ENCODE results near the gene SLC4A3.

SLC4A3 gene

DNA sequence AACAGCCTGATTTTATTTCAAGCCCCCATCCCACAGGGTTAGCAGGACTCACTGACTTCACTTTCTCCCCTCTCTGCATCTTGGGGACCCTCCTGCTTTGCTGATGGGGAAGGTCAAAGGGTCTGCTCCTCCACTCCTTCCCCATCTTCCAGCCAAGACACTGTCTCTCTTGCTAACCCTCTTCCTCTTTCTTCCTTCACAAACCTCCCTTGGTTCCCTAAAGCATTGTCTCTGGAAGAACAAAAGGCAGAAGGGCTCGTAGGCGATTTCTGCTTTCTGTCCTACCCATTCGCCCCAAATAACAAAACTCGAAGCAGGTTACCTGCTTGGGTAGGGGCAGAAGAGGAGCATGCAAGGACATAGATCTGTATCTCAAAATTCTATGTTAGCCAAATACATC is 5.5 kb upstream of the SLC4A3 start:
- Histone ChIP-seq H3K27me3 (peaks cover 57% of the 10 kb centered on the region), H3K36me3 (no peaks in the 10 kb centered on the region), H3K27ac (no peak overlapping the region), H3K4me1 (ENCODE audit: control insufficient read depth in 1 of 2, insufficient read depth in 1 of 2, low read depth in 1 of 2, low read length in 1 of 2) (no peaks in the 10 kb centered on the region), H3K9me3 (no peaks in the 10 kb centered on the region), H3K4me3 (ENCODE audit: low read depth in 1 of 2, low read length in 1 of 2) (no peak overlapping the region)
- TF ChIP-seq, protein P1, sequence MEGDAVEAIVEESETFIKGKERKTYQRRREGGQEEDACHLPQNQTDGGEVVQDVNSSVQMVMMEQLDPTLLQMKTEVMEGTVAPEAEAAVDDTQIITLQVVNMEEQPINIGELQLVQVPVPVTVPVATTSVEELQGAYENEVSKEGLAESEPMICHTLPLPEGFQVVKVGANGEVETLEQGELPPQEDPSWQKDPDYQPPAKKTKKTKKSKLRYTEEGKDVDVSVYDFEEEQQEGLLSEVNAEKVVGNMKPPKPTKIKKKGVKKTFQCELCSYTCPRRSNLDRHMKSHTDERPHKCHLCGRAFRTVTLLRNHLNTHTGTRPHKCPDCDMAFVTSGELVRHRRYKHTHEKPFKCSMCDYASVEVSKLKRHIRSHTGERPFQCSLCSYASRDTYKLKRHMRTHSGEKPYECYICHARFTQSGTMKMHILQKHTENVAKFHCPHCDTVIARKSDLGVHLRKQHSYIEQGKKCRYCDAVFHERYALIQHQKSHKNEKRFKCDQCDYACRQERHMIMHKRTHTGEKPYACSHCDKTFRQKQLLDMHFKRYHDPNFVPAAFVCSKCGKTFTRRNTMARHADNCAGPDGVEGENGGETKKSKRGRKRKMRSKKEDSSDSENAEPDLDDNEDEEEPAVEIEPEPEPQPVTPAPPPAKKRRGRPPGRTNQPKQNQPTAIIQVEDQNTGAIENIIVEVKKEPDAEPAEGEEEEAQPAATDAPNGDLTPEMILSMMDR (IDR thresholded peaks at IDR 0.05) = no peak

DNA sequence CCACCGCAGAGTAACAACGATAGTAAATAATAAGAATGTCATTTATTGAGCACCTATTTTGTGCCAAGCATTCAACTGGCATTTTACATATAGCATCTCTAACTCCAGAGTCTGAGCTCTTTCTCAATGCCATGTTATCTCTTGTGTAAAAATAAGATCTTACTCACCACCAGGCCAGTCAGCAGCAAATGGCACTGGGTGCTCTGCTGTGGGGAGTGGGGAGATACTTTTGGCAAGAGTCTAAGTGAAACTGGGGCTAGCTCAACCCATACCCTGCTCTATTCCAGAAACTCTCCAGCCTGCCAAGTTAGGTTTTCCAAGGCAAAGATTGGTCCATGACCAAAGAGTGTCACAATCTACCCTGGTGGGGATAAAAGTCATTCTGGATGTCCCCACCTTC is 5.0 kb upstream of the SLC4A3 start:
- Histone ChIP-seq H3K36me3 (no peaks in the 10 kb centered on the region), H3K4me1 (ENCODE audit: control insufficient read depth in 1 of 2, insufficient read depth in 1 of 2, low read depth in 1 of 2, low read length in 1 of 2) (no peaks in the 10 kb centered on the region), H3K27ac (no peak overlapping the region), H3K27me3 (peaks cover 63% of the 10 kb centered on the region), H3K4me3 (ENCODE audit: low read depth in 1 of 2, low read length in 1 of 2) (no peak overlapping the region), H3K9me3 (no peaks in the 10 kb centered on the region)
- TF ChIP-seq, protein P1 (IDR thresholded peaks at IDR 0.05) = no peak

DNA sequence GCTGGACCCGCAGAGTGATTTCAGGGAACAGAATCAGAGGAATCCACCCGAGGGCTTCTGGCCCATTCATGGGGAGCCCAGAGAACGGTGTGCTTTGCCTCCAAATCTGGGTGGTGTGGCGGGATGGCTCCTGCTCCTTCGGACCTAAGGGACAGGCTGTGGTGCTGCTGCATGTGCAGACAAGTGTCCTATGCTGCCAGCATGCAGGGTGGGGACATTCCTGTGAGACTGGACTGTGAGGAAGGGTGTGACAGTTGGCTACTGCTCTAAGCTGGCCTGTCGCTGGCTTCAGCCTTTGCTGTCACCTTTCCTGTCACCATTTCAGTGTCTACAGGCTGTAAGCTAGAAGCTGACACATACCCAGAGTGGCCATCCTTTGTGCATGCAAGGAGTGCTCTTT is 2.9 kb upstream of the SLC4A3 start:
- no peaks in the 10 kb centered on the region for H3K9me3 ChIP-seq
- peaks cover 0 to 3% of the 10 kb centered on the region in 2 experiments for H3K4me1 ChIP-seq (ENCODE audit: control insufficient read depth in 1 of 2, insufficient read depth in 1 of 2, low read depth in 1 of 2, low read length in 1 of 2)
- H3K4me3 ChIP-seq (ENCODE audit: low read depth in 1 of 2, low read length in 1 of 2) = no peak overlapping the region
- no peak overlapping the region for H3K27ac ChIP-seq
- peaks cover 84% of the 10 kb centered on the region for H3K27me3 ChIP-seq
- TF ChIP-seq, protein P1 (IDR thresholded peaks at IDR 0.05) = no peak
- H3K36me3 ChIP-seq = no peaks in the 10 kb centered on the region

DNA sequence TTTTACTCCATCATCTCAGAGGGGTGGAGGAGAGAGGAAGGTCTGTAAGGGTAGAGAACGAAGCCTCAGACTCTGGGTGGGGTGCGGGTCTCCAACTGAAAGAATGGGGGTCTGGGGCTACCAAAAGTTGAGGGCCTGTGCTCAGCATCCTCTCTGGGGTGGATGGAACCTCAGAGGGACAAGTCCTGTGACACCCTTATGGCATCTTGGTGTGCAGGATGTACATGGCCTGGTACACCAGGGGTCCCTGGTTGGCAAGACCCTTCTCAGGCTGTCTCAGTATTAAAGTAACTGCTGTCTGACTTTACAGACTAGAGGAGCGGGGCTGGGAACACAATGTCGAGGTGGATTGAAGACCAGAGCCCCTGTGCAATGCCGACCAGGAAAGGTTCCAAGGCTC is 2.3 kb upstream of the SLC4A3 start:
- Histone ChIP-seq H3K27ac (no peak overlapping the region), H3K36me3 (no peaks in the 10 kb centered on the region), H3K4me3 (ENCODE audit: low read depth in 1 of 2, low read length in 1 of 2) (no peak overlapping the region), H3K9me3 (no peaks in the 10 kb centered on the region), H3K4me1 (ENCODE audit: control insufficient read depth in 1 of 2, insufficient read depth in 1 of 2, low read depth in 1 of 2, low read length in 1 of 2) (peaks cover 0 to 3% of the 10 kb centered on the region in 2 experiments), H3K27me3 (peaks cover 90% of the 10 kb centered on the region)
- TF ChIP-seq, protein P1 (IDR thresholded peaks at IDR 0.05) = no peak

DNA sequence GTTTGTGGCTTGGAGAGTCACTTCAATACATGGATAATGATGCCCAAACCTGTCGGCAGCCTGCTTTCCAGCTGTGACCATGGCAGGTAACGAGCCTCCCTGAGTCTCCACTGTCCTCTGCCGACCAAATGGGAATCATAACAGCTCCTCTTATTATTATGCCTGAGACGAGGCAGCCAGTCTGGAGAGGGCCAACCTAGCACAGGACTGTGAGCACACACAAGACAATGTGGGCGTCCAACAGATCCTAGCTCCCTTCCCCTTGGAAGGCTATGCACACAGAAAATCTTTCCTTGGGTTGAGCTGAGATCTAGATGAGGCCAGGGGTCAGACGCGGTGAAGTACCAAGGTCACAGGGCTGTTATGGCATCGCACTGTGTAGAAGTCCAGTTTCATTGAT is 890 bp upstream of the SLC4A3 start:
- H3K27me3 ChIP-seq = peaks cover 93% of the 10 kb centered on the region
- H3K4me3 ChIP-seq (ENCODE audit: low read depth in 1 of 2, low read length in 1 of 2) = no peak overlapping the region
- H3K4me1 ChIP-seq (ENCODE audit: control insufficient read depth in 1 of 2, insufficient read depth in 1 of 2, low read depth in 1 of 2, low read length in 1 of 2) = peaks cover 0 to 3% of the 10 kb centered on the region in 2 experiments
- TF ChIP-seq, protein P1 (IDR thresholded peaks at IDR 0.05) = no peak
- no peaks in the 10 kb centered on the region for H3K9me3 ChIP-seq
- H3K27ac ChIP-seq = no peak overlapping the region
- H3K36me3 ChIP-seq = no peaks in the 10 kb centered on the region

Measured in neutrophil (primary cell).